IMR-90 (cell line): ENCODE data around the gene MROH2A.

Source experiments
- CTCF ChIP-seq: conservative IDR thresholded peaks from 2 replicates; pipeline ENCODE4 v1.5.1; 2012; ENCODE audit warnings: mild to moderate bottlenecking, low read depth, low read length, improper control_type of control experiment
- POLR2A ChIP-seq: IDR thresholded peaks from 2 replicates; pipeline ENCODE4 v1.6.1; 2012; ENCODE audit warnings: mild to moderate bottlenecking, low read depth, low read length
- RCOR1 ChIP-seq: IDR thresholded peaks from 2 replicates; pipeline ENCODE4 v1.6.1; 2012; ENCODE audit warnings: mild to moderate bottlenecking, low read length, improper control_type of control experiment; ENCODE audit not compliant: insufficient replicate concordance

GRCh38 chr2:233838251-233838650 lies 60.1 kb downstream of the MROH2A start:
- no peak for TF ChIP-seq RCOR1
- no peak for TF ChIP-seq POLR2A
- no peak for TF ChIP-seq CTCF
